GM10266 (cell line): ENCODE results near the gene CLCA1.

Experiments
- DNase-seq: peaks from one replicate; pipeline ENCODE4 v3.0.0; 2012; ENCODE audit errors: extremely low spot score
- CTCF ChIP-seq: IDR thresholded peaks from 2 replicates; pipeline ENCODE4 v1.5.1; 2012; ENCODE audit warnings: mild to moderate bottlenecking, low read depth; ENCODE audit not compliant: control insufficient read depth, insufficient read depth; ENCODE audit errors: missing control alignments

The CLCA1 gene

GRCh38 chr1:86468501-86468977 is at the start of gene CLCA1:
Gene CLCA1 (plus strand): TSS chr1:86468927. CDS start chr1:86468972, 45 bp downstream.
- DNase-seq = no peak
- no peak for TF ChIP-seq CTCF

GRCh38 chr1:86419277-86419903 is 49.3 kb upstream of the CLCA1 start:
- peak; percentile 72 for TF ChIP-seq CTCF
- peak; percentile 55 for DNase-seq

GRCh38 chr1:86421601-86422280 is 47.0 kb upstream of the CLCA1 start:
- no peak for DNase-seq
- TF ChIP-seq CTCF = no peak

- no peak for TF ChIP-seq CTCF
- no peak for DNase-seq
Observed at GRCh38 chr1:86423473-86423872, 45.3 kb upstream of the CLCA1 start.

- no peak for TF ChIP-seq CTCF
Observed at GRCh38 chr1:86423873-86424272, 44.9 kb upstream of the CLCA1 start, which contains the start of gene CLCA2. Gene CLCA2 (plus strand): TSS chr1:86424171. CDS start chr1:86424248, 77 bp downstream.

DNA sequence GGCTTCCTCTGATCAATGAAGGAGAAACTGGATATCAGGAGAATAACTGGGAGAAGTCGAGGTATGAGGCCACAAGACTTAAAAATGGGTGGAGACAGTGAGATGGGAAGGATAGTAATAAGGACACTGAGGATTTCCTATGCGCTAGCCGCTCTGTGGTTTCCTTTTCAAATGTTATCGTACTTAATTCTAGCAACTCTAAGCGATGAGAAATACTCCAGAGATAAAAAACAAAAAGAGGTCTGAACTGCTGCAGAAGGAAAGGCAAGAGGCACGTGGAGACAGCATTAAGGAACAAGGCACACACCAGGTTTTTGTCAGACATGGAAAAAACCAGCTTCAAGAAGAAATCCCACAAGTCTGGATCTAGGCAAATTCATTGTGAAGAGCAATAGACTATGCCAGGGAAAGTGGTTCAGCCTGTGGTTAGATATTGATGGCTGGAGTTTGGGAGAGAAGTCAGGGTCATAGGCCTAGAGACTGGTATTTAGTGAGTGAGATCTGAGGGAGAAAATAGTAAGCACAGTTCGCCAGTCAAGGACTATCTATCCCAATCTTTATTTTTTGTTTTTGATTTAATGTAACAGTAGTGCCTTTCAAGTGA is 39.5 kb upstream of the CLCA1 start:
- TF ChIP-seq CTCF = no peak
- no peak for DNase-seq

More at GRCh38 chr1:86423873-86424272, 44.9 kb upstream of the CLCA1 start, which contains the start of gene CLCA2:
- no peak for DNase-seq
